ENCODE results near the gene GMDS. TPM values are rescaled to one million over a fixed set of nuclear protein-coding genes. Genes with fewer than 3 reads are reported as not detected.

Gene GMDS
- total and polyA plus RNA-seq, 2 of the 8 experiments (the other 6 are each of a cell fraction or from before 2014, with no cell fraction given): 16.8 to 50.0 TPM

DNA sequence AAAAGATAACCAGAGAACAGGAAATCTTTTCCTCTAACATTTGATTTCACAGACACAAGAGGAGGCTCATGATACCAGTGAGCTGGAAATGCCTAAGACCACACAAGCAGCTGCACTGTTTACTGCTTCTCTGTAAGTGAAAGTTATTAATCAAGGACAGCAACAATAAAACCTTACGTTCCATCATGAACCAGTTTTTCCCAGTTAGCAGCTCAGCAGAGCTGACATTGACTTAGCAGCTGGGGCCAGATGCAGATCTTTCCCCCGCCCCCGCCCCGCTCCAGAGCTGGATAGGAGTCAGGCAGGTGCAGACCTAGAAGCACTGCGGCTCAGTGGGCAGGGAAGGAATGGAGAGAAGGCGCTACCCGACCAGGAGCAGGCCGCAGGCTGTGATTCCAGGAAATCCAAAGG lies 275.2 kb downstream of the GMDS start:
- H3K27ac ChIP-seq (ENCODE audit: low read depth, low read length): no peak overlapping the region
- ChIA-PET POLR2A (ENCODE audit: partially characterized antibody) (no interaction called here), CTCF (ENCODE audit: partially characterized antibody) (no interaction called here)
- H4K8ac ChIP-seq (ENCODE audit: extremely low read depth, insufficient read depth, low read length): no peak overlapping the region
- H3K79me1 ChIP-seq (ENCODE audit: low read depth, low read length): no peaks in the 10 kb centered on the region
- no peak overlapping the region for H2BK20ac ChIP-seq (ENCODE audit: low read length)
- no peak for DNase-seq (ENCODE audit: low read depth in 1 of 2, low spot score in 2 of 2)
- H3K14ac ChIP-seq (ENCODE audit: insufficient read length): no peak overlapping the region
- no peaks in the 10 kb centered on the region for H3K9me3 ChIP-seq (ENCODE audit: insufficient read depth in 2 of 2, low read depth in 1 of 2, low read length in 1 of 2)
- no peak overlapping the region for H3K4me3 ChIP-seq (ENCODE audit: extremely low read depth in 1 of 4, insufficient read depth in 2 of 4, low read depth in 3 of 4, low read length in 4 of 4)
- no peaks in the 10 kb centered on the region for H3K27me3 ChIP-seq (replicated peaks in 1 of 4; ENCODE audit: control insufficient read depth in 3 of 4, extremely low read depth in 1 of 4, insufficient read depth in 3 of 4, low read length in 3 of 4)
- no peak overlapping the region for H2BK120ac ChIP-seq (replicated peaks; ENCODE audit: low read depth, low read length)
- H3K4me2 ChIP-seq (ENCODE audit: insufficient read depth in 1 of 2, low read depth in 2 of 2, low read length in 2 of 2): no peak overlapping the region
- H2AFZ ChIP-seq (ENCODE audit: low read length): no peak overlapping the region
- H3K23me2 ChIP-seq (ENCODE audit: low read depth, low read length): no peaks in the 10 kb centered on the region
- H3K36me3 ChIP-seq (ENCODE audit: control insufficient read depth in 2 of 4, insufficient read depth in 4 of 4, low read length in 3 of 4): no peaks in the 10 kb centered on the region
- no peaks in the 10 kb centered on the region for H4K20me1 ChIP-seq (replicated peaks in 1 of 2; ENCODE audit: control insufficient read depth in 1 of 2, insufficient read depth in 2 of 2, low read length in 2 of 2)
- H2BK15ac ChIP-seq (ENCODE audit: low read length): no peak overlapping the region
- no peak overlapping the region for H2BK12ac ChIP-seq (ENCODE audit: low read depth, low read length)
- no peak overlapping the region; the same call in 1 of the 2 replicates for H2BK5ac ChIP-seq (ENCODE audit: low read depth, low read length)
- H3K4me1 ChIP-seq (replicated peaks in 1 of 4; ENCODE audit: control insufficient read depth in 3 of 4, insufficient read depth in 4 of 4, low read length in 3 of 4): peaks cover 0 to 4% (median 0%) of the 10 kb centered on the region in 4 experiments; a peak in 1 of 7 replicates
- H2AK5ac ChIP-seq (ENCODE audit: low read depth, low read length): peak overlapping the region; percentile 0; the same call in 1 of the 2 replicates
- H3K79me2 ChIP-seq (ENCODE audit: control insufficient read depth in 1 of 2, insufficient read depth in 2 of 2, low read length in 2 of 2): no peaks in the 10 kb centered on the region
- no peak overlapping the region for H4K5ac ChIP-seq (ENCODE audit: insufficient read length, low read depth, low read length)
- TF ChIP-seq, protein P1, sequence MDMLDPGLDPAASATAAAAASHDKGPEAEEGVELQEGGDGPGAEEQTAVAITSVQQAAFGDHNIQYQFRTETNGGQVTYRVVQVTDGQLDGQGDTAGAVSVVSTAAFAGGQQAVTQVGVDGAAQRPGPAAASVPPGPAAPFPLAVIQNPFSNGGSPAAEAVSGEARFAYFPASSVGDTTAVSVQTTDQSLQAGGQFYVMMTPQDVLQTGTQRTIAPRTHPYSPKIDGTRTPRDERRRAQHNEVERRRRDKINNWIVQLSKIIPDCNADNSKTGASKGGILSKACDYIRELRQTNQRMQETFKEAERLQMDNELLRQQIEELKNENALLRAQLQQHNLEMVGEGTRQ (IDR thresholded peaks at IDR 0.05; ENCODE audit: low read length): no peak
- no peak for TF ChIP-seq FOSL1 (IDR thresholded peaks at IDR 0.05; ENCODE audit: insufficient read depth, low read depth, low read length)
- TF ChIP-seq RNF2 (IDR thresholded peaks at IDR 0.05; ENCODE audit: borderline replicate concordance, low read depth, low read length, missing control alignments, poor library complexity, severe bottlenecking): no peak
- no peak for TF ChIP-seq GABPA (IDR thresholded peaks at IDR 0.05; ENCODE audit: borderline replicate concordance, insufficient read depth, low read length)
- no peak for TF ChIP-seq CHD2 (IDR thresholded peaks at IDR 0.05; ENCODE audit: low read length)
- TF ChIP-seq RXRA (IDR thresholded peaks at IDR 0.05; ENCODE audit: insufficient read depth, low read depth, low read length): no peak
- no peak for TF ChIP-seq NANOG (IDR thresholded peaks at IDR 0.05; ENCODE audit: insufficient read depth, low read depth, low read length, poor library complexity, severe bottlenecking)
- TF ChIP-seq BCL11A (IDR thresholded peaks at IDR 0.05; ENCODE audit: low read depth in 2 of 2, low read length in 2 of 2): no peak
- TF ChIP-seq CBX5 (IDR thresholded peaks at IDR 0.05; ENCODE audit: low read depth, low read length): no peak
- no peak overlapping the region for H4K91ac ChIP-seq (replicated peaks; ENCODE audit: insufficient read length, low read length)
- no peak overlapping the region for H3K56ac ChIP-seq (replicated peaks; ENCODE audit: insufficient read length, low read depth, low read length)
- 90% methylated on average over 8 of the region's 8 CpGs; no CpG with 5 or more reads in 1 of the 2 experiments for WGBS, 2 experiments (ENCODE audit: extremely low coverage in 1 of 2, insufficient coverage in 1 of 2, insufficient read length in 1 of 2, insufficient replicate concordance in 2 of 2, low coverage in 1 of 2, low lambda C conversion rate in 2 of 2, missing lambda C conversion rate in 1 of 2)
- H3K9ac ChIP-seq (replicated peaks in 1 of 4; ENCODE audit: extremely low read depth in 1 of 4, low read depth in 3 of 4, low read length in 3 of 4): no peak overlapping the region
- H3K23ac ChIP-seq (ENCODE audit: insufficient read length): no peak overlapping the region
- H3K4ac ChIP-seq (replicated peaks; ENCODE audit: insufficient read length, low read depth, low read length): no peak overlapping the region
- H3K18ac ChIP-seq (ENCODE audit: extremely low read depth, low read length): no peak overlapping the region
- no peak for FAIRE-seq
